ENCODE data around the gene EVC. TPM values are rescaled to one million over a fixed set of nuclear protein-coding genes. Genes with fewer than 3 reads are reported as not detected.

The EVC gene
- total RNA-seq, 2 experiments from 2014 or later: 0.36 to 0.68 TPM

GRCh38 chr4:5759236-5760075 is 48.5 kb downstream of the EVC start:
- H3K27me3 Mint-ChIP-seq: no peaks in the 10 kb centered on the region
- H3K36me3 Mint-ChIP-seq: no peaks in the 10 kb centered on the region
- H3K4me1 Mint-ChIP-seq: no peaks in the 10 kb centered on the region
- no peak for ATAC-seq (ENCODE audit: low read depth)
- H3K27ac Mint-ChIP-seq: no peak overlapping the region
- no peak for DNase-seq
- no peaks in the 10 kb centered on the region for H3K9me3 Mint-ChIP-seq
- POLR2A ChIA-PET: no interaction called here
- H3K4me3 Mint-ChIP-seq: no peak overlapping the region

GRCh38 chr4:5760246-5760645 is 49.2 kb downstream of the EVC start:
- DNase-seq (no peak), ATAC-seq (ENCODE audit: low read depth) (no peak)
- no peaks in the 10 kb centered on the region for H3K27me3 Mint-ChIP-seq
- H3K4me1 Mint-ChIP-seq: no peaks in the 10 kb centered on the region
- H3K9me3 Mint-ChIP-seq: no peaks in the 10 kb centered on the region
- no peak overlapping the region for H3K27ac Mint-ChIP-seq
- H3K4me3 Mint-ChIP-seq: no peak overlapping the region
- POLR2A ChIA-PET: no interaction called here
- no peaks in the 10 kb centered on the region for H3K36me3 Mint-ChIP-seq

- POLR2A ChIA-PET: no interaction called here
- H3K9me3 Mint-ChIP-seq: no peaks in the 10 kb centered on the region
Observed at GRCh38 chr4:5760936-5761480, 50.0 kb downstream of the EVC start.

GRCh38 chr4:5770051-5770450 is 59.0 kb downstream of the EVC start:
- Mint-ChIP-seq H3K27ac (no peak overlapping the region), H3K4me1 (no peaks in the 10 kb centered on the region), H3K9me3 (peaks cover 9% of the 10 kb centered on the region), H3K4me3 (no peak overlapping the region), H3K27me3 (no peaks in the 10 kb centered on the region), H3K36me3 (no peaks in the 10 kb centered on the region)
- ATAC-seq (ENCODE audit: low read depth) (no peak), DNase-seq (no peak)
- POLR2A ChIA-PET: no interaction called here

More at GRCh38 chr4:5760936-5761480, 50.0 kb downstream of the EVC start:
- no peaks in the 10 kb centered on the region for H3K4me1 Mint-ChIP-seq
- H3K27me3 Mint-ChIP-seq: no peaks in the 10 kb centered on the region
- no peak overlapping the region for H3K27ac Mint-ChIP-seq
- DNase-seq (no peak), ATAC-seq (ENCODE audit: low read depth) (no peak)
- no peak overlapping the region for H3K4me3 Mint-ChIP-seq
- H3K36me3 Mint-ChIP-seq: no peaks in the 10 kb centered on the region

GRCh38 chr4:5772528-5773270 is 61.7 kb downstream of the EVC start:
- no peak for ATAC-seq (ENCODE audit: low read depth)
- no peaks in the 10 kb centered on the region for H3K4me1 Mint-ChIP-seq

GRCh38 chr4:5773271-5773555 is 62.2 kb downstream of the EVC start:
- H3K9me3 Mint-ChIP-seq: peaks cover 7% of the 10 kb centered on the region
- no peaks in the 10 kb centered on the region for H3K36me3 Mint-ChIP-seq
- ATAC-seq (ENCODE audit: low read depth): no peak
- H3K27ac Mint-ChIP-seq: no peak overlapping the region
- DNase-seq: no peak
- POLR2A ChIA-PET: no interaction called here
- no peak overlapping the region for H3K4me3 Mint-ChIP-seq
- no peaks in the 10 kb centered on the region for H3K27me3 Mint-ChIP-seq
- H3K4me1 Mint-ChIP-seq: no peaks in the 10 kb centered on the region

More at GRCh38 chr4:5772528-5773270, 61.7 kb downstream of the EVC start:
- Mint-ChIP-seq H3K9me3 (peaks cover 12% of the 10 kb centered on the region), H3K27ac (no peak overlapping the region), H3K27me3 (no peaks in the 10 kb centered on the region), H3K36me3 (no peaks in the 10 kb centered on the region), H3K4me3 (no peak overlapping the region)
- POLR2A ChIA-PET: no interaction called here
- no peak for DNase-seq

GRCh38 chr4:5774416-5775036 is 63.5 kb downstream of the EVC start:
- ATAC-seq (ENCODE audit: low read depth): no peak
- Mint-ChIP-seq H3K9me3 (peaks cover 6% of the 10 kb centered on the region), H3K4me3 (no peak overlapping the region), H3K36me3 (no peaks in the 10 kb centered on the region), H3K27me3 (no peaks in the 10 kb centered on the region), H3K4me1 (no peaks in the 10 kb centered on the region), H3K27ac (no peak overlapping the region)
- POLR2A ChIA-PET: no interaction called here
- no peak for DNase-seq

- POLR2A ChIA-PET: no interaction called here
- DNase-seq (no peak), ATAC-seq (ENCODE audit: low read depth) (no peak)
- H3K4me3 Mint-ChIP-seq: no peak overlapping the region
- no peaks in the 10 kb centered on the region for H3K27me3 Mint-ChIP-seq
- H3K27ac Mint-ChIP-seq: no peak overlapping the region
- H3K9me3 Mint-ChIP-seq: peaks cover 6% of the 10 kb centered on the region
- H3K4me1 Mint-ChIP-seq: no peaks in the 10 kb centered on the region
- no peaks in the 10 kb centered on the region for H3K36me3 Mint-ChIP-seq
Observed at GRCh38 chr4:5776510-5776909, 65.5 kb downstream of the EVC start.

GRCh38 chr4:5780831-5781480 is 70.0 kb downstream of the EVC start:
- no peaks in the 10 kb centered on the region for H3K36me3 Mint-ChIP-seq
- no peak overlapping the region for H3K27ac Mint-ChIP-seq
- H3K9me3 Mint-ChIP-seq: peaks cover 4% of the 10 kb centered on the region
- ATAC-seq (ENCODE audit: low read depth) (no peak), DNase-seq (no peak)
- no peaks in the 10 kb centered on the region for H3K27me3 Mint-ChIP-seq
- no peaks in the 10 kb centered on the region for H3K4me1 Mint-ChIP-seq
- POLR2A ChIA-PET: no interaction called here
- H3K4me3 Mint-ChIP-seq: no peak overlapping the region

GRCh38 chr4:5781691-5782090 is 70.7 kb downstream of the EVC start:
- Mint-ChIP-seq H3K27ac (no peak overlapping the region), H3K27me3 (no peaks in the 10 kb centered on the region), H3K4me3 (no peak overlapping the region), H3K36me3 (no peaks in the 10 kb centered on the region), H3K4me1 (no peaks in the 10 kb centered on the region), H3K9me3 (peaks cover 1% of the 10 kb centered on the region)
- POLR2A ChIA-PET: no interaction called here
- ATAC-seq (ENCODE audit: low read depth): no peak
- no peak for DNase-seq

GRCh38 chr4:5782829-5783476 is 72.0 kb downstream of the EVC start:
- ATAC-seq (ENCODE audit: low read depth): no peak
- POLR2A ChIA-PET: no interaction called here
- no peak overlapping the region for H3K4me3 Mint-ChIP-seq
- H3K27me3 Mint-ChIP-seq: no peaks in the 10 kb centered on the region
- no peaks in the 10 kb centered on the region for H3K36me3 Mint-ChIP-seq
- no peaks in the 10 kb centered on the region for H3K4me1 Mint-ChIP-seq
- H3K9me3 Mint-ChIP-seq: peaks cover 1% of the 10 kb centered on the region
- DNase-seq: no peak
- no peak overlapping the region for H3K27ac Mint-ChIP-seq

- Mint-ChIP-seq H3K4me3 (no peak overlapping the region), H3K36me3 (no peaks in the 10 kb centered on the region), H3K4me1 (no peaks in the 10 kb centered on the region), H3K27me3 (no peaks in the 10 kb centered on the region), H3K9me3 (peaks cover 1% of the 10 kb centered on the region), H3K27ac (no peak overlapping the region)
- no peak for ATAC-seq (ENCODE audit: low read depth)
- POLR2A ChIA-PET: no interaction called here
- DNase-seq: no peak
Observed at GRCh38 chr4:5783486-5783885, 72.5 kb downstream of the EVC start.

GRCh38 chr4:5784021-5784420 is 73.0 kb downstream of the EVC start:
- peaks cover 1% of the 10 kb centered on the region for H3K9me3 Mint-ChIP-seq
- POLR2A ChIA-PET: no interaction called here
- DNase-seq (no peak), ATAC-seq (ENCODE audit: low read depth) (no peak)
- H3K4me1 Mint-ChIP-seq: no peaks in the 10 kb centered on the region
- H3K36me3 Mint-ChIP-seq: no peaks in the 10 kb centered on the region
- H3K27me3 Mint-ChIP-seq: no peaks in the 10 kb centered on the region
- no peak overlapping the region for H3K4me3 Mint-ChIP-seq
- H3K27ac Mint-ChIP-seq: no peak overlapping the region

All from activated naive CD8-positive, alpha-beta T cell treated with anti-CD3 and anti-CD28 coated beads, Interleukin-2, amount 10 ng/mL, durations not matched to agents 7 days and 5 days (primary cell).